ENCODE results near the gene SMARCD1.

The SMARCD1 gene

DNA sequence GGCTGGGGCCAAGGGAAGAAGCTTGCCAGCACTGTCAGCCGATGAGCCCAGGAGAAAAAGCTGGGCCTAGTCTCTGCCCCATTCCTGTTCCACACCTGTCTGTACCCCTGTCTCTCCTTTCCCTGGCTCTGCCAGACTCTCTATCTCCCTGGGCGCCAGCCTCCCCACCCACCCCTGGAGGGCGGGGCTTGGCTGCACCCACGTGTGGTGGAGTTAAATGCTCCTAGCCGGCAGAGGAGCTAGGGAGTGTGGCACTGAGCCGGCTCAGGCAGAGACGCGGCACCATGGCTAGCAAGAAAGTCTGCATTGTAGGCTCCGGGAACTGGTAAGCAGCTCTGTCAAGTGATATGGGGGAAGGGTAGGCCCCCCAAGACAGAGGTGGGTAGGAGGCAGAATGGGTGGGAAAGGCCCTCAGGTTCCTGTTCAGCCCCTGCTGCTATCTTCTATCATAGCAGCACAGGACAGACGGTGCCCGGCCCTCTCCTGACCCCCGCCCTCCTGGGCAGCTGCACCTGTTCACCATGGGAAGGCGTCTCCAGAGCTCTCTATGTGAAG lies 18.7 kb downstream of the SMARCD1 start, which contains the start of gene GPD1:
TSS of gene GPD1 (plus strand) at position 242 of the 555 bp plus-strand sequence. CDS start at position 285, 43 bp downstream.
- peak; percentile 48 for DNase-seq (ENCODE audit: insufficient read length, low spot score)
- TF ChIP-seq, protein P1, sequence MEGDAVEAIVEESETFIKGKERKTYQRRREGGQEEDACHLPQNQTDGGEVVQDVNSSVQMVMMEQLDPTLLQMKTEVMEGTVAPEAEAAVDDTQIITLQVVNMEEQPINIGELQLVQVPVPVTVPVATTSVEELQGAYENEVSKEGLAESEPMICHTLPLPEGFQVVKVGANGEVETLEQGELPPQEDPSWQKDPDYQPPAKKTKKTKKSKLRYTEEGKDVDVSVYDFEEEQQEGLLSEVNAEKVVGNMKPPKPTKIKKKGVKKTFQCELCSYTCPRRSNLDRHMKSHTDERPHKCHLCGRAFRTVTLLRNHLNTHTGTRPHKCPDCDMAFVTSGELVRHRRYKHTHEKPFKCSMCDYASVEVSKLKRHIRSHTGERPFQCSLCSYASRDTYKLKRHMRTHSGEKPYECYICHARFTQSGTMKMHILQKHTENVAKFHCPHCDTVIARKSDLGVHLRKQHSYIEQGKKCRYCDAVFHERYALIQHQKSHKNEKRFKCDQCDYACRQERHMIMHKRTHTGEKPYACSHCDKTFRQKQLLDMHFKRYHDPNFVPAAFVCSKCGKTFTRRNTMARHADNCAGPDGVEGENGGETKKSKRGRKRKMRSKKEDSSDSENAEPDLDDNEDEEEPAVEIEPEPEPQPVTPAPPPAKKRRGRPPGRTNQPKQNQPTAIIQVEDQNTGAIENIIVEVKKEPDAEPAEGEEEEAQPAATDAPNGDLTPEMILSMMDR (IDR thresholded peaks at IDR 0.05; ENCODE audit: insufficient read depth, missing control alignments) = no peak
- FAIRE-seq = no peak

DNA sequence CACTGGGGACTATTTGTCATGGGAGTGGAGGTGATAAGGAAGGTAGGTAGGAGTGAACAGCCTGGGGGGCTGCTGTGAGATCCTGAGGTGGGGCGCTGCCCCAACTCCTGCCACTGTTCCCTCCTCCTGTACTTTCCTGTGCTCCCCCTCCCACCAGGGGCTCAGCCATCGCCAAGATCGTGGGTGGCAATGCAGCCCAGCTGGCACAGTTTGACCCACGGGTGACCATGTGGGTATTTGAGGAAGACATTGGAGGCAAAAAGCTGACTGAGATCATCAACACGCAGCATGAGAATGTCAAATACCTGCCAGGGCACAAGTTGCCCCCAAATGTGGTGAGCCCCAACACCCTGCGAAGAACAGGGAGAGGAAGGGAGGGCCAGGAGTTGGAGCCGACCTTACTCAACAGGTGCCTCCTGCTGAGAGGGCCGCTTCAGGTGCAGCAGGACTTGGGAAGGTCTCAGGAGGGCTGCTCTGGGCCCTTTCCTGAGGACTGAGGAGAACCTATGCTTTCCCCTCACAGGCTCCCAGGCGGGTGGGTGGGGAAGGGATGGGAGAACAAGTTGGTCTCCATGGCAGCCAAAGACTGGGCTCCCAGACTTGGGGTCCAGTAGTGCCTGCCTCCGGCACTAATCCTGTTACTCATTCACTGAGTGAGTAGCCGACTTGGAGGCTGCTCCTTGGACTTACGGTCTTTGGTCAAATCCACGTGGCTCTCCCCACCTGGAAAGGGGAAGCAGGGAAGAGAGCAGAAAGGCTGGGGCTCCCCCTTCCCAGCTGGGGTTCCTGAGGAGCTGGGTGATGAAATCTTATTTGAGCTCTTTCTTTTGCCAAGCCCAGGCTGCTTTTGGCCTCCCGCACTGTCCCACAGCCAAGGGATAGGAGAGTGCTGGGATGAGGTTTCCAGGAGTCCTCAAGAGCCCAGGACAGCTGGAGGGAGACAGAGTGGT lies 19.6 kb downstream of the SMARCD1 start:
- FAIRE-seq = no peak
- TF ChIP-seq, protein P1 (IDR thresholded peaks at IDR 0.05; ENCODE audit: insufficient read depth, missing control alignments) = no peak
- no peak for DNase-seq (ENCODE audit: insufficient read length, low spot score)

DNA sequence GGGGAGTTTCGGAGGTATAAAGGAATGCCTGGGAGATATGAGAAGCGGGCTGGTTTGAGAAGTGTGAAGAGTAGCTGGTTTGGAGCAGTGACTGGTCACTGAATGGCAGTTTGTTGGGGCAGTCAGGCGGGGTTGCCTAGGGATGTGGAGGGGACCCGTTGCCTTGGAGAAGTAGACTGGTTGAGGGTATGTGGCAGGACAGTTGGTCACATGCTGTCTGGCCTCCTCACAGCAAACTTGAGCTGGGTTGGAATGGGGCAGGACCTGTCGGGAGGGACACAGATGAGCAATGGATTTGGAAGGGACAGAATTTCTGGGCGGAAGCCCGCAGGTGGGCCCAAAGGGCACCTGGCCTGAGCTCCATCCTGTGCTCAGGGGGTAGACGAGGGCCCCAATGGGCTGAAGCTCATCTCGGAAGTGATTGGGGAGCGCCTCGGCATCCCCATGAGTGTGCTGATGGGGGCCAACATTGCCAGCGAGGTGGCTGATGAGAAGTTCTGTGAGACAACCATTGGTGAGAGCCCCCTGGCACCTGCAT lies 20.8 kb downstream of the SMARCD1 start:
- DNase-seq (ENCODE audit: insufficient read length, low spot score) (no peak), FAIRE-seq (no peak)
- TF ChIP-seq, protein P1 (IDR thresholded peaks at IDR 0.05; ENCODE audit: insufficient read depth, missing control alignments) = no peak

DNA sequence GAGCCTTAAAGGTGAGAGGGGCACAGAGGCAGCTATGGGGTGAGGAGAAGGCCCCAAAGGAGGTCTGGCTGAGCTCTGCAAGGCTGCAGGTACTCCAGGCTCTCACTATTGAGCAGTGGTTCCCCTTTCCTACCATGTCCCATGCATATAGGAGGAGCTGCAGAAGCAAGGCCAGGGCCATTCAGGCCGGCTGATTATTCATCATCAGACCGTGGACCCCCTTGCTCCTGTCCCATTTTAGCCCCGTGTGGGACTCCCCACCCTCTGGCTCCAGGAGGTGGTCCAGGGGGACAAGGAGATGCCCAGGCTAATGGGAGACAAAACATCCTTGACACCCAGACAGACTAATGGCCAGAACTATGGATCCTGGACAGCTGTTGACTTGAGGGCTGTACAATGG lies 21.8 kb downstream of the SMARCD1 start:
- DNase-seq (ENCODE audit: insufficient read length, low spot score) (no peak), FAIRE-seq (no peak)
- TF ChIP-seq, protein P1 (IDR thresholded peaks at IDR 0.05; ENCODE audit: insufficient read depth, missing control alignments) = no peak

DNA sequence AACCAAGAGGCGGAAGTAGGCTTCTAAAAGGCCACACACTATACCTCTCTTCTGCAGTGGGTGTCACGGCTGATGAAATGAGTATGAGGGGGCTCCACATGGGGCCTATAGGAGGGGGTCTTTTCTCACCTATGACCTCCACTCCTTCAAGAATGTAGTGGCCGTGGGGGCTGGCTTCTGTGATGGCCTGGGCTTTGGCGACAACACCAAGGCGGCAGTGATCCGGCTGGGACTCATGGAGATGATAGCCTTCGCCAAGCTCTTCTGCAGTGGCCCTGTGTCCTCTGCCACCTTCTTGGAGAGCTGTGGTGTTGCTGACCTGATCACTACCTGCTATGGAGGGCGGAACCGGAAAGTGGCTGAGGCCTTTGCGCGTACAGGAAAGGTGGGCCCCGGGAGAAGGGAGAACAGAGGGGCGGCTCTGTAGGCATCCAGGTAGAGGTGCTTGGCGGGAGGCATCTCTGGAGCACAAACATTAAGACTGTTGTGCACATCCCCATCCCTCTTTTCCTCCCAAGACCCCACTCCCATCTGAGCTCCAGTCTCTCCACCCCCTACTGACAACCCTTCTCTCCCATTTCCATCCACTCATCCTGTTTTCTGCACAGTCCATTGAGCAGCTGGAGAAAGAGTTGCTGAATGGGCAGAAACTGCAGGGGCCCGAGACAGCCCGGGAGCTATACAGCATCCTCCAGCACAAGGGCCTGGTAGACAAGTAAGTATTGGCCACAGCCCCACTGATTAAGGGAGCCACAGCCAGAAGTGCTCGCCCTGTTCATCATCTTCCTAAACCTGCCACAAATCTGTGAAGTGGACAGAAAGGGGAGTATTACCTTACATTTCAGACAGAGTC lies 22.5 kb downstream of the SMARCD1 start:
- no peak for FAIRE-seq
- TF ChIP-seq, protein P1 (IDR thresholded peaks at IDR 0.05; ENCODE audit: insufficient read depth, missing control alignments) = no peak
- DNase-seq (ENCODE audit: insufficient read length, low spot score) = no peak

DNA sequence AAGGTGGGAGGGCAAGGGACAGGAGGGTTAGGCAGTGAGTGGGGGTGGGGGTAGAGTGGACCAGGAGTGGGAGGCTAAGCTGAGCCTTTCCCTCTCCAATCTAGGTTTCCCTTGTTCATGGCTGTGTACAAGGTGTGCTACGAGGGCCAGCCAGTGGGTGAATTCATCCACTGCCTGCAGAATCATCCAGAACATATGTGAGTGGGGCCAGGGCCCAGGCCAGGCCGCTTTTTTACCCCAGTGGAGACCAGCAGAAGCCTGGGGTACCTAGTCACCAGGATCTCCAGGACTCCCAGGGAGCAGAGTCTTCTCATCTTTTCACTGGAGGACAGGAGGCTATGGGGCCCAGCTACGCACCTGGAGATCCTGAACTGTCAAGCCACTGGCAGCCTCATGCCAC lies 24.2 kb downstream of the SMARCD1 start:
- no peak for DNase-seq (ENCODE audit: insufficient read length, low spot score)

More for the DNA sequence above, 24.2 kb downstream of the SMARCD1 start:
- TF ChIP-seq, protein P1 (IDR thresholded peaks at IDR 0.05; ENCODE audit: insufficient read depth, missing control alignments) = no peak
- FAIRE-seq = no peak

Data from D721Med (cell line).